Hepatic stellate cell (primary cell): ENCODE measurements around the gene NAPEPLD.
A peak's percentile ranks its signal among the peaks of the same experiment; 100 is the strongest.
"Not testable (repeated sequence)": the region's sequence is repeated elsewhere in the genome, so short reads cannot be mapped to it uniquely, and the experiment has no call there.

Experiments used
- DNase-seq: peaks from one replicate; pipeline ENCODE4 v3.0.0; 2011; ENCODE audit warnings: low spot score

NAPEPLD gene

GRCh38 chr7:103068414-103069403, 80.2 kb downstream of the NAPEPLD start:
- no peak for DNase-seq

DNA sequence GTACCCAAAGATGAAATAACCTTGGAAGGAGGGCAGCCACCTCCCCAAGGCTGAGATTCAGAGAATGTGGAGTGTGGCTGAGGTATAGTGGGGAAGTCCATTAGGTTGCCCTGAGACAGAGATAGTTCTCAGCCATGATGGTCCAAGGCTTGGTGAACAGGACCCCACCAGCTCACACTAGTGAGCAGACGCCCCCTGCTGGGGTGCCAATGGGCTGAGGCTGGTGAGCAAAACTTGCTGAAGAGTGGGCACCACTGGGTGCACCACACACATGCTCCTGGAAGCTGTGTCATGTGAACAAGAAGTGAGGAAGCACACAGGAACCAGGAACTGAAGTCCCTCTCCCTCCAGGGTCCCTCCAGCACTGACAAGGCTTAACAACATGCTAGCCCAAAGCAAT, 83.2 kb downstream of the NAPEPLD start:
- DNase-seq, result peak; percentile 19

DNA sequence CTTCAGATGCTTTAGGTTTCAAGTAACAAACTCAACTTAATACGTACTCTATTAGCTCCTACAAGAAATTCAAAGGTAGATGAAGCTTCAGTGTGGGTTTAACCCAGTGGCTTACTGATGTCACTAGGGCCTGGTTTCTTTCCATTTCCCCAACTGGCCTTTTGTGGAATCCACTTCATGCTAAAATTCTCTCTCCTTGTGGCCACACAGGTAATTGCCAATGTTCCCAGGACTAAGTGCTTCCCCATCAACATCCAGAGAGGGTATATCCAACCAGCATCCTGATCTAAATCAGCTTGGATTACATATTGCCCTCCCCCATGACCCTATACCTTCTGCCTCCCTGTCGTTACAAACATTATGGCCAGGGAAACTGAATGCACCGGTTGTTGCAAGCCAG, 85.0 kb downstream of the NAPEPLD start:
- no peak for DNase-seq

DNA sequence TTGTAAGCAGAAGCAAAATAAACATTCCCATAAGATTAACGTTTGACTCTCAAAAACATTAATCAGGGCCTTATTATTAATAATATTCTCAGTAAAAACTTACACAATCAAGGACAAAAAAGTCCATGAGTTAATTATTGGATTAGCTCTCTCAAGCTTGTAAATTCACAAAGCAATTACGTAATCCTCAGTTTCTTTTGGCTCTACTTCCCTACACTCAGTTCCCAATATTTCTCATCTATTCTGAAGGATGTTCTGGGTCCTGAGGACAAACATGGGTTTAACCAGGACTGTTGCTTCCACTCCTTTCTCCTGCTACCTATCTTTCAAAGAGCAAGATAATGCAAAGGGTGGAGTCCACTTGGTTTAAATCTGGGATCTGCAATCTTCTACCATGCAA, 89.4 kb downstream of the NAPEPLD start:
- DNase-seq, result no peak

- DNase-seq, result no peak
These were observed 90.8 kb downstream of the NAPEPLD start for GRCh38 chr7:103058122-103058521.

- DNase-seq, result not testable (repeated sequence)
These were observed 92.9 kb downstream of the NAPEPLD start for GRCh38 chr7:103056006-103056405.

GRCh38 chr7:103051519-103051918, 97.4 kb downstream of the NAPEPLD start:
- DNase-seq, result no peak
